COLO829 (cell line): ENCODE measurements around the gene PDE8B.

Source experiments
- DNase-seq: peaks from one replicate; pipeline ENCODE4 v3.0.0; 2012; ENCODE audit warnings: low spot score

The PDE8B gene

DNA sequence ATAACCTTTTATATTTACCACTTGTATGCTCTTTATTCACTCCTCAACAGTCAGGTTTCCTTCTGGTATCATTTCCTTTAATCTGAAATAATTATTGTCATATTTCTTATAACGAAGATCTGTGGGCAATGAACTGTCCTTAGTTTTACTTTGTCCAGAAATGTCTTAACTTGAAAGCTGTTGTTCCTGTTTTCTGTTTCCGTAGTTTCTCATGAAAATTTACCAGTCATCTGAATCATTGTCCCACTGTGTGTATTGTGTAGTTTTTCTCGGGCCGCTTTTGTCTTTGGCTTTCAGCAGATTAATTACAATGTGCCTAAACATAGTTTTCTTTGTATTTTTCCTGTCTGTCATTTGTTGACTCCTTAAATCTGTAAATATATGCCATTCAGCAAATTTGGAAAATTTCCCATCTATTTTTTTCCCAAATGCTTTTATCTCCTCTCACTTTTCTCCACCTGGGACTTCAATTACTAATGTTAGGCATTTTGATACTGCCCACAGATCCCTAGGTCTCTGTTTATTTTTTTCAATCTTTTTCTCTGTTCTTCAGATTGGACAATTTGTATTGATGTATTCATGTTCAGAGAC, 74.9 kb downstream of the PDE8B start:
- no peak for DNase-seq

DNA sequence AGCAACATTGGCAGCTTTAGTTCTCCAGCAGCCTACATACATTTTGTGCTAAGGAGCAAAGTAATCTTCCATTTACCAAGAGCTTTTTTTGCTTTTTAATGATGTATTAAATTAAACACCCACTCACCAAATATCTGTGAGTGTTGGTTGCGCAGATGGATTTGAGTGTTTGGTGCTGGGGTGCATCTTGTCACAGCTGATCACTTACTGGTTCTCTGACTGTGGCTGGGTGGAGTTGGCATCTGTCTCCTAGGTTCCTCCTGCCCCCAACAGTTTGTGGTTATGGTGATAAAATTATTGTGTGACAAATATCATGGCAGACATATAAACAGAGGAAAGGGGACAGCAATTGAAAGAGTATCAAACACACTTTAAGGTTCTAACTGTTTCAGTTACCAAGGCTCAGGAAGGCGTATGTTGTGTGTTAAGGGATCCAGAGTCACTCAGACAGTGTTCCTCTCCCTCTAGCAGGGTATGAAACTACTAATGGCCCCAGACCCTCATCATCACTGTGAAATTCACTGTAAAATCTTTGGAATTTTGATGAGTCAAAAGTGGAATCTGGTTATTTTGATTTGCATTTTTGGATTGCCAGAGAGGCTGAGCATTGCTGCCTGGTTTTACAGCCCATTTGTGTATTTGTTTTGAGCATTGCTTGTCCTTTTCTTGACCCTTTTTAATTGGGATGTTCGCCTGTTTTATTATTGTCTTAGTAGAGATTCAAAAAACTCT, 81.7 kb downstream of the PDE8B start:
- DNase-seq = no peak

DNA sequence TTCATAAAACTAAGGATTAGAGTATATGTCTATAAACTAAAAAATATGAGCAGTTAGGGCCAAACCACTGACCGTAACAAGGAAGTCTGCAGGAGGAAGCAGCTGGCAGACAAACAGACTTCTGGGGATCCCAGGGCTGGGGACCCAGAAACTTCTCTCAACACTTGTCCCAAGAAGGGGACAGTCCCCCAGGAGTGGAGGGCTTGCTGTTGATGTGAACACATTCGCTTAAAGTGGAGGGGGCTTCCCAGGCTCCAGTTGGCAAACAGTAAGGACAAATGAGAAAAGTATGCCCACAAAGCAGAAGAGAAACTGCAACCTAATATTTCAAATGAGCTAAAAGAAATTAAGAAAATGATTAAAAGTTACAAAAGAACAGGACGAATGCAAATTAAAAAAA, 83.7 kb downstream of the PDE8B start:
- DNase-seq = no peak

DNA sequence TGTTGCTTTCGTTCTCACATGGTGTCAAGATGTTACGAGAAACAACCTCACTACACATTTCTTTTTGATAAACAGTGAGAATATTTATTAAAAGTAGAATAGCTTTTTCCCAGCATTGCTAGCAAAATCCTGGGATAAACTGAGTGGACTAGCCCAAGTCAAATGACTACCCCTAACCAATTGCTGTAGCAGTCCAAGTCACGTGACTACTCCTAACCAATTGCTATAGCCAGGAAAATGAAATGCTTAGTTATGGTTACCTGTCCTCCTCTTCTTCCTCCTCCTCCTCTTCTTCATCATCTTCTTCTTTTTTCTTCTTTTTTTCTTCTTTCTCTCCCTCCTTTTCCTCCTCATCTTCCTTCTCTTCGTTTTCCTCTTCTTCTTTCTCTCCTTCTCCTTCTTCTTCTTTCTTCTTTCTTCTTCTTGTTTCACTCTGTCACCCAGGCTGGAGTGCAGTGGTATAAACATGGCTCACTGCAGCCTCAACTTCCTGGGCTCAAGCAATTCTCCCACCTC, 85.4 kb downstream of the PDE8B start:
- DNase-seq = no peak

DNA sequence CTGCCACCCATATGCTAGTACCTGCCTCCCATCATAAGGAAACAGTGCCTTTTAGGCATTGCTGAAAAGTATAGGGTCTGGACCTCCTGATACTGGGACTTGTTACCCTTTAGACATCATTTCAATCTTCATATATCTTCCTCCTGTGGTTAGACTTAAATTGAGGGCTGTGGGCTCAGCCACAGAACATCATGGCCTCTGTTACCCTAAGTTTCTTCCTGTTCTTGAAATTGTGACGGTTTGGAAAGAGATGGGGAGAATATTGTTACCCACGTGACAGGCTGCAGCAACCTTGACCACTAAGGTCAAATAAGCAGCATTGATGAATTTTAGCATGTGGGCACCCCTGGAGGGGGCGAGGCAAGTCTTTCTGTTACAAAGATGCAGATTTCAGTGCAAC, 87.7 kb downstream of the PDE8B start:
- DNase-seq = no peak

DNA sequence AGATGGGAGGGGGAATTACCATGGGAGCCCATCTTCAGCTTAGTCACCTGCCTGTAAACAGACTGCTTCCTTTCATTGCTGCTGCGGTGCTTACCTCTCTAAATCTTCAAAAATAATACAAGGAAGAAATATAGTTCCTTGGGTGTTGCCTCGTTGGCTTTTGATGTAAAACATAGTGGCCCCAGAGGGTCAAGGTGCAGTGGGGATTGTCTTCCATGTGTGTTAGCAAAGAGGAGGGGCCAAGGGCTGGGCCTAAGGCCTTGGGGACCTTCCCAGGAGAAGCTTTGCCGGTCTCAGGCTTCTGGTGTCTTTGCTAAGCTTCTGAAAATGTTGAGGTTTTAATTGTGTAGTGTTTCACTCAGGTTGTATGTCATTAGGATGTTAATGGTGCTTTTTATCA, 90.0 kb downstream of the PDE8B start:
- no peak for DNase-seq

DNA sequence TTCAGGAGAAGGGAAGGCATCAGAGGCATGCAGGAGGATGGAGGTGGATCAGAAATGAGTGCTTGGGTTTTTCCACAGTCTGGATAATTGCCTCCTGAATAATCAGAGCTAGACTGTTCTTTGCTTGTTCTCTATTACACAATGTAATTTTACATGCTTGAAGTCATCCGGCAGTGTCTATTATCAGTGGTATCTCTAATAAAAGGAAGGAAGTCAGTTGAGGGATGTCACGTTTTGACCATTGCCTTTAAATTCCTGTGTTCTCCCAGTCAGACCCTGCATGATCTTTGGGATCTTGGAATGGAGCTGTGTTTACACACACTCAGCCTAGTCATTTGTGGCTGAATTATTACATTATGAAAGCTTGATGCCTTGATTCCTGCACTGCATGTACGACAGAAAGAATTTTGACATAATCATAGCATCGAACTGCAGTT, 91.0 kb downstream of the PDE8B start:
- DNase-seq = no peak

DNA sequence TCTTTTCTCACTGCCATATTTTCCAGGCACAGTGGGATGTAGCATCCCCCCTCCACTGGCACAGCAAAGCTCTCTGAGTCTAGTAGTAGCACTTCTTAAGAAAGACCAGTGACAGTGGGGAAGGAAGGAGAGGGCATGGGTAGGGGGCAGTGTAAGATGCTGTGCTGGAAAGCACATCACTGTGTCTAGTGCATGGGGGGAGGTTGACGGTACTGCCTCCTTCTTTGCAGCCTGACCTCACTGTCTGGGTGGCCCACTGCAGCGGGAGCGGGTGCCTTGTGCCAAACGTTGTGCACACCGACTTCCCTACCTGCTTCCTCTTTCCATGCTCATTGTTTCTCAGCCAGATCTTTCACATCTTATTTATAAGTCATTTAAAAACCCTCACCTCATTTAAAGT, 91.8 kb downstream of the PDE8B start:
- no peak for DNase-seq

DNA sequence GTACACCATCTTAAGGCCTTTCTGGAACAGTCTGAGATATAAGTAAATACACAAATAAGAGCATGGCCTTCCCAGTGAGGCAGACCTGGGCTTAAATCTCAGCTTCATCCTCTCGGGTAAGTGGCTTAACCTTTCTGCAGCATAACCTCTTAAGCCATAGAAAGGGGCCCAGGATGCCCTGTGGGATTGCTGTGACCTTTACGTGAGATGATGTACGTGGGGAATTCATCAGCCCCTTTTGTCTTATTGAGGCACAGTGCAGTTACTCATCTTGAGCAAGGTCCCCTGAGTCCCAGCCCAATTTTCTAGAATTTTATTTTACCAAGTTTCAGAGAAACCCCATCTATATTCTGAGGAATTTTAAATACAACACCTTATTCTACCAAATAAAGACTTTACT, 92.2 kb downstream of the PDE8B start:
- DNase-seq = no peak

DNA sequence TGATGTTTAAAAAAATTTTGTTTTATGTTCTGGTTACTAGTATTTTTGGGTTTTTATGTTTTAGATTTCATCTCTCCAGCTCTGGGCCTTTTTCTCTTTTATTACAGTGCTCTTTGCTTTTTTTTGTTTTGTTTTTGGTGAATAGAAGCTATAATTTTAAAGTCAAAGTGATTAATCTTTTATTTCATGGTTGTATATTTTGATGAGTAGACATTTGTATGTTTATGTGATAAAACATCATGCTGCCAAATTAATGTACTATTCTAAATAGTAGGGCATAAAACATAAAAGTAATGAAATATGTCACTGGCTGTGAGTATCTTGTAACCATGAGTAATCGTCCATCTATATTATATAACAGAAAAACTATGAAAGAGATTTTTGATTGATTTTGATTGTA, 93.9 kb downstream of the PDE8B start:
- DNase-seq = no peak

DNA sequence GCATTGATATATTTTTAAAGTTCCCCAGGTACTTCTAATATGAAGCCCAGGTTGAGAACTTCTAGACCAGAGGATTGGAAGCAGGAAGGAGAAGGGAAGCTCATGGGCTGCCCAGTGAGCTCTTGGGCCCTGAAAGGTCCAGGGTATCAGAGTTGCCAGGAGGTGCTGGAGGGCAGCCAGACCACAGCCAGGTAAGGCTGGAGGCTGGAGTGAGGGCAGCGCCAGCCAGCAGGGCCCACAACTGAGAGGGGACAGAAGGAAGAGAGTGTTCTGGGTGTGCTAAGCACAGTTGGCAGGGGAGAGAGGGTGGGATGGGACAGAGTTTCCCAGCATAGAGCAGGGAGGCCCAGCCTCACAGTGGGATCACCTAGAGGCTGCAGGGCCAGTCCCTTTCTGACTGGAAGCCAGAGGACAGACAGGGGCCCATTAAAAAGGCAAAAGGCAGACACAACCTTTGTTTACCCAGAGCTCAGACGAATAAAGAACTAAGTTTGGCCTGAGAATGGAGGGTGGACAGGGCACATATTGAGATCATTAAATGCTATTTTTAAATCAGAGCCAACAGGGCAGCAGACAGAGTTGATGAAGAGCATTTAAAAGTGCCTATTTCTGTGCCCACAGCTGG, 94.9 kb downstream of the PDE8B start:
- no peak for DNase-seq

DNA sequence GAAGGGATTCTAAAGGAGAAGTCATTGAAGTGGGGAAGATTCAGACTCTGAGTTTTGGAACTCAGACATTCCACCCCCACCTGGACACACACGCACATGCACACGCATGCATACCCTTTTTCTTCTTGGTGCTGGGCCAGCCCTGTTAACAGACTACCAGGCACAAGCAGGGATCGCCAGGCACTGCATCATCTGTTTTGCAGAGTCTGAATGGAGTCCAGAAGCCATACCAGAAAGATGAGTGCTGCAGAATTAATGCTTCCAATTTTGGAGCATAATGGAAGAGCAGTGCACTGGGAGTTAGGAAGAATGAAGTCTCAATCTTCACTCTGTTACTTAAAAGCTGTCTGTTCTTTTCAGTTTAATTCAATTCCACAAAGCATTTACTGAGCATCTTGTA, 95.5 kb downstream of the PDE8B start:
- DNase-seq = no peak

DNA sequence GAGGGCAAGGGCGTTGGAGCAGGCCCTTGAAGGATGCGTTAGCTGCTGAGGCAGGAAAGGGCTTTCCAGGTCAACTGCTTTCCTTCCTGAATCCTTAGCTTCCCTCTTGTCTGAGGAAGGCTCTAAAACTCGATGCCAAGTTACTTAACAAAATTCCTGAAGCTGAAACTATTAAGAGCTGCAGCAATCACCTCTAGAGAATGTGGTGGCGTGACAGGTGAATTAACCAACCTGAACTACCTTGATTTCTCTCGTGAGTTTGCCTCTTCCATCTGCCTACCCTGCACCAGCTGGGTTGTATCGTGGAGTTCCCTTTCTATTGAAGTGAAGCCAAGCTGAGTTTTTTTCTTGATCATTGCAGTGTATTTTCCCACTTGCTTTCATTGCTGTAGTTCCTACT, 96.1 kb downstream of the PDE8B start:
- DNase-seq = no peak

DNA sequence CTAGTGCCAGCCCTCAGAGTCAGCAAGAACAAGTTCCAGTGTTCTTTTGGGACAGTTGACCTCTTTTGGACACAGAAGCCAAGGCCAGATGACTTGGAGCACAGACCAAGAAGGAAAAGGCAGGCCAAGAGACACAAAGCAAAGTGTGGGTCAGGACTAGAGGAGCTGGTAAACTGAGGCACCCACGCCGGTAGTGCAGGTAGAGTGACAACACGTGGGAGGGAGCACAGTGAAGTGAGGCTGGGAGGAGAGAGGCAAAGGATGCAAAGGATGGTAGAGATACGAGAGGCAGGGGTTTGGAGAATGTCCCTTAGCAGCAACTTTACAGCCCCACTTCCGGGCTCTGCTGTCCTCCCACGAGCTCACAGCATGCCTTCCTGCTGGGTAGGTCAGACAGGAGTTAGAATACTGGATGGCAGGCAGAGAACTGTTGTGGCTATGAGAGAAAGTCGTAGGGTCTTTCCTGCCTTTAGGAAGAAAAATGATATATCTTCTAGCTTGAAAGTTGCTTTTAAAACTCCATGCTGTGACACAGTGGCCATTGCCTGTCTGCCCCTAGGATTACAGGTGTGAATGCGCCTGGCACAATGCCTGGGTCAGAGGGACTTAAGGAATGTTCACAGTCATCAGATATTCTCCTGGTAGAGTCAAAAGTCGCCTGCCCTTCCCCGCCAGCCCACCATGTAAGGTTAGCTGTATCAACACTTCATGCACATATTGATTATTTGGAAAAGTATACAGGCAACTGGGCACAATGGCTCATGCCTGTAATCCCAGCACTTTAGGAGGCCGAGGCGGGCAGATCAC, 97.9 kb downstream of the PDE8B start:
- no peak for DNase-seq

DNA sequence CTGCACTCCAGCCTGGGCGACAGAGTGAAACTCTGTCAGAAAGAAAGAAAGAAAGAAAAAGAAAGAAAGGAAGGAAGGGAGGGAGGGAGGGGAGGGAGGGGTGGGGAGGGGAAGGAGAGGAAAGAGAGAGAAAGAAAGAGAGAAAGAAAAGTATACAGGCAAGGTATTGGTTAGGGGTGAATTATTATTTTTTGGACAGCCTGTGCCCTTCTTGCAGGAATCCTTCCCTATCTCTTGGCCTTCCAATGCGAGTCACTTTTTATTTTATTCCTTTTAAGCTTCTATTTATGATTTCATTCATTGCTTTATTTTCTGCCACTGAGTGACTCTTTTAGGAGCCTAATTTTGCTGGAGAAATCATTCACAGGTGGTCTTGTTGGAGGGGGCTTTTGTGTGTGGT, 98.7 kb downstream of the PDE8B start:
- no peak for DNase-seq

DNA sequence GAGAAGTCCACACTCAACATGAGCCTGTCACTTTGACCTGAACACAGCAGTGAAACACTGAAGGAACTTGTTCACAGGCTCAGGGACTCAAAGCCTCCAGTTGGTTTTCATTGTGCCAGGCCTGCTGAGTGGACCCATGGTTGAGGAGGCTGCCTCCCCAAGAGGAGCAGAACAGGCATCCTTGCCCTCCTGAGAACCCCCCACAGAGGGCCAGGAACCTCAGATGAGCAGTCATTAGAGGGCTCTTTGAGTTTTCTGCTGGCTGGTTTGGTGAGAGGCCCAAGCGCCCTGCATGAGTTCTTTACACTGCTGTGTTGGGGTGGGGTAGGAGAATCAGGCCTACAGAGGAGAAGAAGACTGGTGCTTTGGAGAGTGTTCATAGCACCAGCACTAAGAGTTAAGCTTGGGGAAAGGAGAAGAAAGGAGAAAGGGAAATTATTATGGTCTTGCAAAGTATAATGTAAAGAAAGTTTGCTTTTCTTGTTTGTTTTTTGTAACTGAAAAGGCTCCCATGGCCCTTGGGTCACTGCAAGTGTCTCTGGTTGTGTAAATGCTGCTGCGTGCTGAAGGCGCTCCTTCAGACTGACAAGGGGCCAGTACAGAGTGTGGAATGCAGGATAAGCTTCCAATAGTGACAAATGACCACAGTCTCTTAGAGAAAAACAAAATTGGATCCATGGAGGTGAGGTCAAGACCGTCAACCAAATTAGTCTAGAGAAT, 100.2 kb downstream of the PDE8B start:
- DNase-seq = no peak

DNA sequence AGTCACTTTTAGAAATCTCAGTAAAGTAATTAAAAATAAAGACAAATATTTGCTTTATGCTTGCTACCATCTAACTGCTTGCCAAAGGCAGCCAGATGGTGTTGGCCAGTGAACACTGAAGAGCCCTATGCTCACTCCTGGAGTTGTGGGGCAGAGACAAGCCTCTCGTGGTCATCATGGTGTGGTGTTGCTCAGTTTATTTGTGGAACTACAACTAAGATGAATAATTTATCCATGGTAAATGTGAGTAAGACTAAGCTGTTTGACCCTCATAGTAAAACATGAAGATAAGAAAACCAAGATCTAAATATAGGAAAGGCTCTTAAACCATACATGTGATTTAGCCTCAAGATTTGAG, 100.7 kb downstream of the PDE8B start:
- no peak for DNase-seq

DNA sequence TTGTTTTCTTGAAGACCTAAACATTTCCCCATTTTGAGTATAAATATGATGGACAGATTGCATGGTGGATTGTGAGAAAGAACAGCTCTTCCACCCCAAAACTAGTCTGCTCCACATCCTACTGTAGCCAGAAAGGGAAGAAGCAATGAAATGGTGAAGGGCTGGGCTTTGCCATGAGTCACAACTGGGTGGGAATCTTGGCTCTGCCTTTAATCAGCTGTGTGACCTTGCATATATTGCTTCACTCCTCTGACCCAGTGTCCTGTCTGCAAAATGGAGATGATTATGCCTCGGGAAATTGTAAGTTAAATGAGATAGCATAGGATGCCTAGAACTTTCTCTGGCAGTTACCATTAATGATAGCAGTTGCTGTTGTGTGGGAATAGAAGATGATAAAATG, 101.9 kb downstream of the PDE8B start:
- no peak for DNase-seq

DNA sequence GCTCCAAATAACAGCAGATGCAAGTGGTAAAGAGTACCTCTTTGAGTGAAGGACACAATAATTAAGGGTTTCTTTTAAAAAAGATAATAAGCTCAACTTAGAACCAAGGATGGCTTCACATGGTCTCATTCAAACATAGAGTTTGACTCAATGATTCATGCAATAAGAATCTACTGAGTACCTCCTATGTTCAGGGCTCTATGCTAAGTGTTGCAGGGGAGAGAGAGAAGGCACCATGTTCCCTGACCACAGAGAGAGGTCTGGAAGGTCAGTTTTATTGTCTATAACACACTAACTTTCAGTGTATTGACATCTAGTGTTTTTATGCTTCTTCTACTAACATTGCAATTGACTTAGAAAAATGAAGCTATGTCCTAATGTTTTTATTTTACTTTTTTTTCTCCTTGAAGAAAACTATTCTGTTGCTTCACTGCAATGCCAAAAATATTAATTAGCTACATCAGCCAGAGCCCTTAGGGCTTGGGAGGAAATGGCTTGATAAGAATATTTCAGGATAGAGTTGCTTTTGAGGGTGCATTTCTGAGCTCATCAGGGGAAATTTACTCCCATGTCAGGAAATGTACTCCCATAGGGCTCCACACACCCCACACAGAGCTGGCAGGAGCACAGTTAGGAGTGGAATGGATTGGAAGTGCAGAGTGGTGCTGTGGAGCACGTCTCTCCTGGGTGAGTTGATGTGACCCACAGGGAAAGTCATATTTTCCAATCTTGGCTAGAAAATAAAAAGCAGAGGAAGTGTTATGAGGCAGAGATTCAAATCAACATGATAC, 106.6 kb downstream of the PDE8B start:
- DNase-seq = peak; percentile 7

DNA sequence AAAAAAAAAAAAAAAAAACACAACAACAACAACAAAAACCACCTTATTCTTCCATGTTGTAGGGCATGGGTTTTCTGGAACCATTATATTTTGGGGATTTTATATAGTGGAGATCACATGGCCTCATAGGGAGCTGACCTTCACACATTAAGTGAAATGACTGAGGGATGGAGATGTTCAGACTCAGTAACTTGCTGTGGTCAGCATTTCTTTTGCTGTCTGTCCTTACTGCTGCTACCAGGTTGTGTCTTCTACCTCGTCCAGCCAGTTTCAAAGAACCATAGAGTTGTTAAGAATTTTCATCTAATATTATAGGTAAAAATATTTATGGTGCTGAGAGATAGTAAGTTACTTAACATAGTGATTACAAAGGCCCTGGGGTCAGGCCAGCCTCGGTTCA, 107.6 kb downstream of the PDE8B start:
- DNase-seq = no peak

DNA sequence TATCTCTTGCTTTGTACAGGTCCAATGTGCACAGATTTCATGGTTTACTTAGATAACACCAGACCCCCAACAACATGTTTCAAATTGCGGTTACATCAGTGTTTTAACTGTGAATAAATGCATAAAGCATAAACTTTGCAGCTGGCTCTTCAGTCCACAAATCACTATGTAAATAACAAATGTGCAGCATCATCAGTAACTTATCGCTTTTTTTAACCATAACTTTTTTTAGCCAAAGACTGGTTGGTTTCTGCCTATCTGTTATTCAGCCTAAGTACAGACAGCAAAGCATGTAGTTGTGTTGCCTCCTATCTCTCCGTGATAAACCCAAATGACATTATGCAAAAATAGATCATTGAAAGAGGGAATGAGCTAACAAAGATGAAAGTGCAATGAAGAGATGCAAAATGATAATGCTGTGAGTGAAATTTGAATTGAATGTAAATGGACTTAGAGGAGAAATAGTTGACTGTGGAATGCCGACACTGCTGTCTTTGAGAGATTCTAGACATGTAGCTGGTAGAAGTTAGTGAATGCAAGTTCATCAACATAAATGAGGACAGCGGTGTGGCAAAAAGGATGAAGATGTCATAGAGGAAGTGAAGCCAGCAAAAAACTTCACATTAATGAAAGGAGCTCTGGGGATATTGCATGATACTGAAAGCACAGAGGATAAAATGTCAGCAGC, 108.8 kb downstream of the PDE8B start:
- DNase-seq = no peak
